GM13976 (cell line): ENCODE data around the gene KRT73.

Experiments used
- DNase-seq: peaks from one replicate; pipeline ENCODE4 v3.0.0; 2012; ENCODE audit warnings: low spot score
- CTCF ChIP-seq: IDR thresholded peaks from 2 replicates; pipeline ENCODE4 v1.5.1; 2012; ENCODE audit warnings: borderline replicate concordance, mild to moderate bottlenecking; ENCODE audit not compliant: insufficient read depth; ENCODE audit errors: extremely low read depth, missing control alignments, control extremely low read depth
- in situ Hi-C: fragments of 300-500 bp; cut with MboI; formaldehyde crosslinking; loops from one replicate; pipeline ENCODE4 v1.12.0; 2022; ENCODE audit warnings: low sequenced_read_pairs, mixed read lengths, inconsistent platforms; ENCODE audit not compliant: unreplicated experiment

Gene KRT73

GRCh38 chr12:52573306-52573705 lies 45.1 kb downstream of the KRT73 start:
- no peak for DNase-seq
- no peak for TF ChIP-seq CTCF
- in situ Hi-C loops = no loop called here

GRCh38 chr12:52570511-52570910 lies 47.8 kb downstream of the KRT73 start:
- DNase-seq = no peak
- TF ChIP-seq CTCF = no peak
- in situ Hi-C loops = no loop called here

GRCh38 chr12:52568111-52568510 lies 50.2 kb downstream of the KRT73 start:
- no peak for TF ChIP-seq CTCF
- no peak for DNase-seq
- in situ Hi-C loops = no loop called here

GRCh38 chr12:52566847-52567291 lies 51.5 kb downstream of the KRT73 start:
- in situ Hi-C loops = no loop called here
- no peak for DNase-seq
- no peak for TF ChIP-seq CTCF

- in situ Hi-C loops = no loop called here
- no peak for TF ChIP-seq CTCF
- no peak for DNase-seq
These were observed 53.8 kb downstream of the KRT73 start for GRCh38 chr12:52564582-52564981.

GRCh38 chr12:52561880-52562449 lies 56.4 kb downstream of the KRT73 start:
- DNase-seq = no peak
- in situ Hi-C loops = no loop called here
- no peak for TF ChIP-seq CTCF
